Measurements from ENCODE around the gene PCBP2.

DNA sequence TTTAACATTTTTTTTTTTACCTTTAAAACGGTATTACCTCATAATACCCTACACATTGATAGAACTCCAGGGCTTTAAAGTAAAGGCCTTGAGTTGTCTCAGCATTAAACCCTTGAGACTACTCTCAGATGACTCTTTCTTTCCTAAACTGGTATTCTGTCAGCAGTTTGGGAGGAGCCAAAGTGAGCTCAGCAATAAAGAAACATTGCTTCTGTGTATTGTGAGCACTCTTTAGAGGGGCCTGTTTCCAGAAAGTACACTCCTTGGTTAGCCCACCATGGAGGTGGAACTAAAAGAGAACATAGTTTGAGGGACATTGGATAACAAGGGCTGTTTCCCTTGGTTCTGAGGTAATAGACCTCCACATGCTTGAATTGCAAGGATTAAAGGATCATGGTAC is 27.0 kb downstream of the PCBP2 start:
- TF ChIP-seq, protein P1, sequence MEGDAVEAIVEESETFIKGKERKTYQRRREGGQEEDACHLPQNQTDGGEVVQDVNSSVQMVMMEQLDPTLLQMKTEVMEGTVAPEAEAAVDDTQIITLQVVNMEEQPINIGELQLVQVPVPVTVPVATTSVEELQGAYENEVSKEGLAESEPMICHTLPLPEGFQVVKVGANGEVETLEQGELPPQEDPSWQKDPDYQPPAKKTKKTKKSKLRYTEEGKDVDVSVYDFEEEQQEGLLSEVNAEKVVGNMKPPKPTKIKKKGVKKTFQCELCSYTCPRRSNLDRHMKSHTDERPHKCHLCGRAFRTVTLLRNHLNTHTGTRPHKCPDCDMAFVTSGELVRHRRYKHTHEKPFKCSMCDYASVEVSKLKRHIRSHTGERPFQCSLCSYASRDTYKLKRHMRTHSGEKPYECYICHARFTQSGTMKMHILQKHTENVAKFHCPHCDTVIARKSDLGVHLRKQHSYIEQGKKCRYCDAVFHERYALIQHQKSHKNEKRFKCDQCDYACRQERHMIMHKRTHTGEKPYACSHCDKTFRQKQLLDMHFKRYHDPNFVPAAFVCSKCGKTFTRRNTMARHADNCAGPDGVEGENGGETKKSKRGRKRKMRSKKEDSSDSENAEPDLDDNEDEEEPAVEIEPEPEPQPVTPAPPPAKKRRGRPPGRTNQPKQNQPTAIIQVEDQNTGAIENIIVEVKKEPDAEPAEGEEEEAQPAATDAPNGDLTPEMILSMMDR (IDR thresholded peaks at IDR 0.05; ENCODE audit: poor library complexity, severe bottlenecking), result no peak
- TF ChIP-seq TAF1 (IDR thresholded peaks at IDR 0.05; ENCODE audit: low read depth) (no peak), RAD21 (conservative IDR thresholded peaks at IDR 0.05) (no peak), MXI1 (conservative IDR thresholded peaks at IDR 0.05; ENCODE audit: poor library complexity, severe bottlenecking) (no peak), POLR2AphosphoS5 (IDR thresholded peaks at IDR 0.05) (no peak), EZH2 (IDR thresholded peaks at IDR 0.05; ENCODE audit: borderline replicate concordance, insufficient read depth, low read length, poor library complexity, severe bottlenecking) (no peak), SMC3 (conservative IDR thresholded peaks at IDR 0.05; ENCODE audit: poor library complexity) (no peak), EP300 (conservative IDR thresholded peaks at IDR 0.05; ENCODE audit: poor library complexity, severe bottlenecking) (no peak)
- TF ChIP-seq, protein P2, sequence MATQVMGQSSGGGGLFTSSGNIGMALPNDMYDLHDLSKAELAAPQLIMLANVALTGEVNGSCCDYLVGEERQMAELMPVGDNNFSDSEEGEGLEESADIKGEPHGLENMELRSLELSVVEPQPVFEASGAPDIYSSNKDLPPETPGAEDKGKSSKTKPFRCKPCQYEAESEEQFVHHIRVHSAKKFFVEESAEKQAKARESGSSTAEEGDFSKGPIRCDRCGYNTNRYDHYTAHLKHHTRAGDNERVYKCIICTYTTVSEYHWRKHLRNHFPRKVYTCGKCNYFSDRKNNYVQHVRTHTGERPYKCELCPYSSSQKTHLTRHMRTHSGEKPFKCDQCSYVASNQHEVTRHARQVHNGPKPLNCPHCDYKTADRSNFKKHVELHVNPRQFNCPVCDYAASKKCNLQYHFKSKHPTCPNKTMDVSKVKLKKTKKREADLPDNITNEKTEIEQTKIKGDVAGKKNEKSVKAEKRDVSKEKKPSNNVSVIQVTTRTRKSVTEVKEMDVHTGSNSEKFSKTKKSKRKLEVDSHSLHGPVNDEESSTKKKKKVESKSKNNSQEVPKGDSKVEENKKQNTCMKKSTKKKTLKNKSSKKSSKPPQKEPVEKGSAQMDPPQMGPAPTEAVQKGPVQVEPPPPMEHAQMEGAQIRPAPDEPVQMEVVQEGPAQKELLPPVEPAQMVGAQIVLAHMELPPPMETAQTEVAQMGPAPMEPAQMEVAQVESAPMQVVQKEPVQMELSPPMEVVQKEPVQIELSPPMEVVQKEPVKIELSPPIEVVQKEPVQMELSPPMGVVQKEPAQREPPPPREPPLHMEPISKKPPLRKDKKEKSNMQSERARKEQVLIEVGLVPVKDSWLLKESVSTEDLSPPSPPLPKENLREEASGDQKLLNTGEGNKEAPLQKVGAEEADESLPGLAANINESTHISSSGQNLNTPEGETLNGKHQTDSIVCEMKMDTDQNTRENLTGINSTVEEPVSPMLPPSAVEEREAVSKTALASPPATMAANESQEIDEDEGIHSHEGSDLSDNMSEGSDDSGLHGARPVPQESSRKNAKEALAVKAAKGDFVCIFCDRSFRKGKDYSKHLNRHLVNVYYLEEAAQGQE (IDR thresholded peaks at IDR 0.05; ENCODE audit: borderline replicate concordance), result no peak
